Left lobe of liver (tissue), 2 donors: ENCODE data around the gene VAV3. TPM values are rescaled to one million over a fixed set of nuclear protein-coding genes. Genes with fewer than 3 reads are reported as not detected.

ENCODE experiments used
- ATAC-seq: fragments of 200-7000 bp; cut with Tn5 transposase; one replicate; pipeline ENCODE4 v1.9.1; 2020; ENCODE audit warnings: mild to moderate bottlenecking, moderate library complexity
- DNase-seq: peaks from one replicate; pipeline ENCODE4 v3.0.0-alpha.2; 2020; ENCODE audit warnings: low spot score
- total RNA-seq: library from RNA; stranded (reverse); gene quantifications from one replicate; pipeline ENCODE4 v1.2.1, GENCODE V29; 2021
- donor health status: DM: no; HTN: no; CAD: no; lungs with moderate emphysema.
- donor health status: DM: no; HTN: yes; CAD: no.

The VAV3 gene
- total RNA-seq, 1 donor from 2014 or later = 0.86 TPM

- ATAC-seq (no peak), DNase-seq (no peak)
These were observed 272.2 kb downstream of the VAV3 start for GRCh38 chr1:107692580-107693345.

- DNase-seq (no peak), ATAC-seq (no peak)
These were observed 273.4 kb downstream of the VAV3 start for GRCh38 chr1:107691540-107691939.

DNA sequence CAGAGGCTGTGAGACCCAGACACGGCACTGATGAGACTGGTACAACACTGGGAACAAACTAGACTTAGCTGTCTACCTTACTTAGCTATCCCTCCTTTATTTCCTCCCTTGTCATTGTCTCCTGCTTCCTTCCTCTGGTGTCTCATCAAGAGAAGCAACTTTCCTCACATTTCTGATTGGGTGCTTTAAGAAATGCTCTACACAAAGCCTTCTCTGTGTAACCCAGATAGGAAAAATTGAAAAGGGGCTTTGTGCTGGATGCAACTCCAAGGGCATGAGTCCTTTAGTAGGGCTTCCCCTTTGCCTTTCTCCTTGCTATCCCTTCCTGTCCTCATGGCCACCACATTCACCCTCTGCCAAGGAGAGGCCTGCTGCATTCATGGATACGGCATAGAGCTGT, 274.5 kb downstream of the VAV3 start:
- no peak for ATAC-seq

DNA sequence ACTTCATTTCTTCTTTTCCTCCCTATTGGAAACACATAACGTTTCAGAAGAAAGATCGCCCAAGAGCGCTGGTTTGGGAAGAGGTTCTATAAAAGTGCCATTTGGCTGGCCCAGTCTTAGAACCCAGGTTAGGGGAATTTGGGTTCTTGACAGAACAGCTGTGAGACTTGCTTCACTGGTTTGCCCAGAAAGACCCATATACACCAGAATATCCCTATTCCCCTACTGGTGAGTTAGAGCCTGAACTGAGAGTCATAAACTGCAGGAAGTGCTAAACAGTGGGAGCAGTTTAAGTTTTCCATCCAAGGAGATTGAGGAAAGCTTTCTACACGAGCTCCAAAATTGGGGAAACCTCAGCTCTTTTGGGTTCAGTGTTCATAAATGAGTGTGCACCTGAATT, 275.2 kb downstream of the VAV3 start:
- no peak for ATAC-seq

More for the DNA sequence above, 274.5 kb downstream of the VAV3 start:
- DNase-seq = no peak

DNA sequence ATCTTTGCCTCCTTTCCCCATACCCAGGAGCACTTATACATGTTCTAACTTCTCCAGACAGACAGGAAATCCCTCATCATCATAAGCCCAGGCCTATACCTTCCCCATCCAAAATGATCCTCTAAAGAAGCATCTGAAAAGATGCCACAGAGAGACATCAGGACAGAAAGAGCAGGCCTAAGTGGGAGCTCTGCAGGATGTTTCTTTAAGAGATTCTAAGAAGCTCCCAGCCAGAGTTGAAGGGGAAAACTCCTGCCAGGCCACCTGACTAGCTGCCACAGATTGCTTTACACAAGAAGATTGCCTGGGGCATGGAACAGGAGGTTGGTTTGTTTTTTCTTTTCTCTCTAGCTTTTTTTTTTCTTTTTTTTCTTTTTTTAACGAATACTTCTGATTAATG, 275.8 kb downstream of the VAV3 start:
- ATAC-seq = no peak
- no peak for DNase-seq

More for the DNA sequence above, 275.2 kb downstream of the VAV3 start:
- no peak for DNase-seq

GRCh38 chr1:107687849-107688753, 276.9 kb downstream of the VAV3 start:
- no peak for DNase-seq

DNA sequence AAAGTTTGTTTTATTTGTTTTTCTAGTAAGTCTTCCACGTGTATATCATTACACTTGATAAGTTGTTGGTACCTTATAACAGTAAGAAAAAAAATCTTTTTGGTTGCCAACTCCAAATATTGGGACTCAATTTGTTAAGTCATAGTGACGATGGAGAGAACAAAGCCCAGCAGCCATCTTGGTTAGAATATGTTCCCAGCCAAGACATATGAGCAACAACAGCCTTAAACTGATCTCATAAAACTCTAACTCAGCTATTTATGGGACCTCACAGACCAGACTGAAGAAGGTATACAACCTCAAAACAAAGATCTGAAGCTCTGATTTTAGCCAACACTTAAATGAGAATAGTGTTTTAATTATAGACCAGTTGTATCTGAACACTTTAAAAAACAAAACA, 281.3 kb downstream of the VAV3 start:
- ATAC-seq = no peak

More at GRCh38 chr1:107687849-107688753, 276.9 kb downstream of the VAV3 start:
- ATAC-seq = no peak

GRCh38 chr1:107683191-107683657, 281.8 kb downstream of the VAV3 start:
- ATAC-seq (peak; percentile 34), DNase-seq (no peak)

More for the DNA sequence above, 281.3 kb downstream of the VAV3 start:
- DNase-seq = no peak

DNA sequence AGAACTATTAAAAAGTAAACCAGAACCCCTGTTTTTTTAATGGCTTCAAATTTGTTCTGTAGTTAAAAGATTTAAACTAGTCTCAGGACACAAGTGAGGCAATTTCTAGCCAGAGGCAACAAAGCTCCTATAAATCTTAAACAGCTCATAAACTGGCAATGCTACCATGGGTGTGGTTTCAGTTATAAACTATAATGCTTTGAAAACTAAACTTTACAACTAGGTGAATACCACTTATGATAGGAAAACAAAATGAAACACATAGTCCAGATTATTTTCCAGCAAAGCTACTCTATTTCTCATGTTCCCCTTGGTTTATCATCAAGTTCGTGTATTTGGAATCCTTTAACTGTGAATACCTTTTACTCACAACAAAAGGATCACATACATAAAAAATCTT, 282.5 kb downstream of the VAV3 start:
- ATAC-seq (no peak), DNase-seq (no peak)

- no peak for DNase-seq
- no peak for ATAC-seq
These were observed 283.9 kb downstream of the VAV3 start for GRCh38 chr1:107681001-107681479.

DNA sequence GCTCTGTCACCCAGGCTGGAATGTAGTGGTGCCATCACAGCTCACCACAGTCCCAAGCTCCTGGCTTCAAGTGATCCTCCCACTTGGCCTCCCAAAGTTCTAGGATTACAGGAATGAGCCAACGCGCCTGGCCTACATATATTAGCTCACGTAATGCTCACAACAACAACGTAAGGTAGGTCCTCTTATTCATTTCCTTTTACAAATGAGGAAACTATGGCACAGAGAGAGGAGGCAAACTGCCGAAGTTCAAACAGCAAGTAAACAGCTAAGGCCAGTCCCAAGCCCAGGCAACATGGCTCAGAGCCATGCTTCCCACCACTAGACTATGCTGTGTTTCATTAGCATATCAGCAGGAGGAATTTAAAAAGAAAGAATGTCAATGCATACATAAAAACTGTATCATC, 284.4 kb downstream of the VAV3 start:
- no peak for DNase-seq
- ATAC-seq = no peak

DNA sequence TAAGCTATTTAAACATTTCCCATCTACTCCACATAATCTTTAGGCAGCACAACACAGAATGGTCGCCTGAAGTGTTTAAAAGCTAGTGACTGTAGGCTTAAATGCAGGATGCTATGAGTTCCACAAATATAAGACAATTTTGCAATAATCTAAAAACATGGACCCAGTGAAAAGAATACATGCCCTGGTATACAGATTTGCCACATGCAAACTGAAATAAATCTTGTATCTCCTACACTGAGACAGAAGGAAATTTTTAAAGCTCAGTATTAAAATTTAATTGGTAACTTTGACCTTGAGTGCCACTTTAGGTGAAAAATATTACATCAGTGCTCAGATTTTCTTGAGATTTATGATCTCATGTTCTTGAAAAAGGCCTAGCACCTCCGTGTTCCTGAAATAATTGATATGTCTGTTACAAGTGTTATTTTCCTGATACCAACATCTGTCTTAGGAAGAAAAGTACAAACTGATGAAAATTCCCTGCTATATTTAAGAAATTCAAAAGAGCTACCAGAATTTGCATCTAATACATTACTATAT, 285.5 kb downstream of the VAV3 start:
- DNase-seq (no peak), ATAC-seq (no peak)

GRCh38 chr1:107678993-107679392, 286.0 kb downstream of the VAV3 start:
- DNase-seq (no peak), ATAC-seq (no peak)

DNA sequence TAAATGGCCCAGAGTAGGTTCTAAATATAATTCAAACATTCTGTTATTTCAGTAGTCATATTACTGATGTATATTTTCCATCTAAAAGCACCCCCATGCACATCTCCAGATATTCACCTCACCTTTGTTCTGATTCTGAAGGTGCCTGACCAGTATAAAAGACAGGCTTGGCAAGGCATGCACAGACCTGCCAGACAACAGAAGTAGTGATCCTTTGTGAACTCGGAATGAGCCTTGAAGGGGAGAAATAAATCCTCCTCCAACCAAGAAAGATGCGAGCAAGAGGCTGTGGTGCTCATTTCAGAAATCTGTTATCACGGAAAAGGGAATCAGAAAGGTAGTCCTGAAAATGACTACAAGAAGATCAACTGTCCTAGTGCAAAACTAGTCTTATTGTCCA, 287.3 kb downstream of the VAV3 start:
- DNase-seq = no peak
- no peak for ATAC-seq

DNA sequence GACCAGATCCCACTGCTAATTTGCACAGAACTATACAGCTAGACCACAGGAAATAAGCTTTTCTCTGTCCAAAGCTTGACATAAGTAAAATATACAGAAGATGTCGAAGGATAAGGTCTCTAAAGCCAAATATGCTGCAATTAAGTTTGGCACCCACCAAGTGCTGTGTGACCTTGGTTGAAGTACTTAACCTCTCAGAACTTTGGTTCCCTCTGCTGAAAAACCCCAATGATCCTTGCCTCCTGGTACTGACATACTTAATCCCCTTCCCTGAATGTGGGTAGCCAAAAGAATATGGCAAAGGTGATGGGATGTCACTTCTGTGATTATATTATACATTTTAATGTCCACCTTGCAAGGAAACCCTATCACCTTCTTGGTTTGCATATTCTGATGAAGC, 290.5 kb downstream of the VAV3 start:
- no peak for DNase-seq
- ATAC-seq = no peak

DNA sequence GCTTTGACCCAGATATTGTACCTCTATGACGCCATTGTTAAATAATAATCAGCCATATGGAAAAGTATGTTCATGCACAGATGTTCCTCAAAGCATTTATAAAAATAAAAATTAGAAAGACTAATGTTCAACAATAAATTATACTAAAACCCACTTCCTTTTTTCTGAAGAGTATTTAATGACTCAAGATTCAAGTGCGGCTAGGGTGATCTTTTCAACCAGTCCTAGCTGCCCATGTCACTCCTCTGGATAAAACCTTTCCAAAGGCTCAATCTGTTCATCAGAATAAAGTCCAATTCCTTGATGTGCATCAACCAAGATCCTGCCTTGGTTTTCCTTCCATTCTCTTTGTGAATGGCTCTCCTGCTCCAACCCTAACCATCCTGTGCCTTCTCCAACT, 292.0 kb downstream of the VAV3 start:
- DNase-seq = no peak
- ATAC-seq = no peak

DNA sequence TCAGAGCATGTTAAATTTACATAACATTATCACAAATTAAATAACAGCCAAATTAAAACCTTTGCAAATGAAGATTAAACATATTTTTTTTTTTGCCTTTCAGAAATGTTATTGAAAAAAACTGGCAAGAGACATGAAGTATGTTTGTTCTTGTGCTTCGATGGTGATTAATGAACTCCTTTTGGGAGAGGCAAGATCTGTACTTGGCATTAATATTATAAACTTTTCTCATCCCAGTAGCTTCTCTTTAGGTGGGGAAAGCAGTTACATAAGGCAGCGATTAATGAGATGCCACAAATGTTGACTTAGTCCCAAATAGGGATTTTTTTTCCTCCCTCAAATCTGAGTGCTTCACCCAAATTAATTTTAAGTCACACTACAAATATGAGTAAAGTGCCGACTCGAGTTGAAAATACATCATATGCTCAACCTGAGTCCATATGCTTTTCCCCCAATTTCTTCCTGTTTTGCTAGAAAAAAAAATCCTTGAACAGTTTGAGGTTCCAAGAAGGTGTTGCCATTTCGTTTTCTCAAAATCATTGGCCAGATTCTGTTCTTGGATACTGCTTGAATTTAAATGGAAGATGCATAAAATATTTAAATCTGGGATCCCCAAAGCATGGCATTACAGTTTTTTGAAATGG, 294.5 kb downstream of the VAV3 start:
- ATAC-seq = no peak
- DNase-seq = no peak

DNA sequence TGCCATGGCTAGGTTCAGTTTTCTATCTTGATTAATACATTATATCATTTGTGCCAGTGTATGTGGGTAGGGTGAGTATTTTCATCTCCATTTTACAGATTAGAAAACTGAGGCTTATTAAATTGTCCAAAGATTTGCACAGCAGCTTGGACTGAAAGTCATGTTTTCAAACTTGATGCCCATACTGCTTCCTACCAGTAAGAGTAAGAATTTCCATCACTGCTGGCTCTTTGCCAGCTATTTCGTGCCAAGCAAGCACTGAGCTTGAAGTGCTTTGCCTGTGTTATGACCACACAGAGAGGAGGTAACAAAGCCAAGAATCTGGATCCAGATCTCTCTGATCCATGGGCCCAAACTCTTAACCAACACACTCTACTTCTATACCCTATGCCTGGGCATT, 295.0 kb downstream of the VAV3 start:
- ATAC-seq (no peak), DNase-seq (no peak)

DNA sequence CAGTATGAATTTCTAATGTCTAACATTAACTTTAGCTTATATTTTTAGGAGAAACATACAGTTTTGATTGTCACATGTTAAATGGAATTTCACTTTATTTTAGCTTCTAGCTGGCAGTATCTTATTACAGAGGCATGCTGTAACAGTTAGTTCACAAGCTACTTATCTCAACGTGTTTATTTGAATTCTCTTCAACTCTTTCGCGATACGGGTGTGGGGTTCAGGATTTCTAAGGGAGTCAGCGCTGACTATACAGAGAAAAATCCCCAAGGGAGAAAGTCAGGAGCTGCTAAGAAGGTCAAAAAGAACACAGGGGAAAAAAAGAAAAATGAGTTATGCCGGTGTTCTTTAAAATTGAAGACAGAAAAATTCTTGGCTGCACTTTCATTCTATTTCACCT, 296.2 kb downstream of the VAV3 start:
- ATAC-seq (no peak), DNase-seq (no peak)

DNA sequence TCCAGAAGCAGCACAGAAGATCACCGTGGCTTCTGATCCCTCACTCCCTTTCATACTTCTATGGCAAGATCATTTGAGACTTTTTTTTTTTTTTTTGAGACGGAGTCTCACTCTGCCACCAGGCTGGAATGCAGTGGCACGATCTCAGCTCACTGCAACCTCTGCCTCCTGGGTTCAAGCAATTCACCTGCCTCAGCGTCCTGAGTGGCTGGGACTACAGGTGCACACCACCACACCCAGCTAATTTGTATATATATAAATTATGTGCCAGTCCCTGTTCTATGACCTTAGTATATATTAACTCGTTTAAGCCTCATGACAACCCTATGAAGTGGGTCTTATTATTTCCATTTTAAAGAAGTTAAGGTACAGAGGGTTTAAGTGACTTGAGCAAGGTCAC, 298.5 kb downstream of the VAV3 start:
- ATAC-seq (no peak), DNase-seq (no peak)
